Measurements from ENCODE around the gene EPHB2.

Gene EPHB2

GRCh38 chr1:22751124-22751531 is 40.5 kb downstream of the EPHB2 start:
- no peak for DNase-seq (ENCODE audit: low spot score)

GRCh38 chr1:22752339-22752738 is 41.7 kb downstream of the EPHB2 start:
- no peak for DNase-seq (ENCODE audit: low spot score)

- peak; percentile 53 for DNase-seq (ENCODE audit: low spot score)
These were observed 42.9 kb downstream of the EPHB2 start for GRCh38 chr1:22753481-22753971.

GRCh38 chr1:22754106-22754768 is 43.6 kb downstream of the EPHB2 start:
- DNase-seq (ENCODE audit: low spot score) = peak; percentile 38

GRCh38 chr1:22754824-22755223 is 44.2 kb downstream of the EPHB2 start:
- DNase-seq (ENCODE audit: low spot score) = no peak

GRCh38 chr1:22755641-22756040 is 45.0 kb downstream of the EPHB2 start:
- no peak for DNase-seq (ENCODE audit: low spot score)

- DNase-seq (ENCODE audit: low spot score) = no peak
These were observed 45.6 kb downstream of the EPHB2 start for GRCh38 chr1:22756125-22756735.

- DNase-seq (ENCODE audit: low spot score) = no peak
These were observed 49.8 kb downstream of the EPHB2 start for GRCh38 chr1:22760455-22760854.

- DNase-seq (ENCODE audit: low spot score) = no peak
These were observed 50.5 kb downstream of the EPHB2 start for GRCh38 chr1:22761101-22761500.

- no peak for DNase-seq (ENCODE audit: low spot score)
These were observed 51.2 kb downstream of the EPHB2 start for GRCh38 chr1:22761821-22762220.

GRCh38 chr1:22763487-22764200 is 53.0 kb downstream of the EPHB2 start:
- DNase-seq (ENCODE audit: low spot score) = no peak

- DNase-seq (ENCODE audit: low spot score) = no peak
These were observed 57.2 kb downstream of the EPHB2 start for GRCh38 chr1:22767852-22768251.

- no peak for DNase-seq (ENCODE audit: low spot score)
These were observed 59.3 kb downstream of the EPHB2 start for GRCh38 chr1:22769932-22770331.

GRCh38 chr1:22772014-22772413 is 61.4 kb downstream of the EPHB2 start:
- no peak for DNase-seq (ENCODE audit: low spot score)

GRCh38 chr1:22773981-22774832 is 63.6 kb downstream of the EPHB2 start:
- no peak for DNase-seq (ENCODE audit: low spot score)

- no peak for DNase-seq (ENCODE audit: low spot score)
These were observed 64.2 kb downstream of the EPHB2 start for GRCh38 chr1:22774833-22775182.

GRCh38 chr1:22775478-22775877 is 64.8 kb downstream of the EPHB2 start:
- DNase-seq (ENCODE audit: low spot score) = no peak

GRCh38 chr1:22776035-22776613 is 65.5 kb downstream of the EPHB2 start:
- no peak for DNase-seq (ENCODE audit: low spot score)

- DNase-seq (ENCODE audit: low spot score) = no peak
These were observed 66.9 kb downstream of the EPHB2 start for GRCh38 chr1:22777388-22778057.

GRCh38 chr1:22778408-22778807 is 67.8 kb downstream of the EPHB2 start:
- no peak for DNase-seq (ENCODE audit: low spot score)

- no peak for DNase-seq (ENCODE audit: low spot score)
These were observed 68.4 kb downstream of the EPHB2 start for GRCh38 chr1:22778862-22779520.
